ENCODE measurements around the gene PITPNC1.

DNA sequence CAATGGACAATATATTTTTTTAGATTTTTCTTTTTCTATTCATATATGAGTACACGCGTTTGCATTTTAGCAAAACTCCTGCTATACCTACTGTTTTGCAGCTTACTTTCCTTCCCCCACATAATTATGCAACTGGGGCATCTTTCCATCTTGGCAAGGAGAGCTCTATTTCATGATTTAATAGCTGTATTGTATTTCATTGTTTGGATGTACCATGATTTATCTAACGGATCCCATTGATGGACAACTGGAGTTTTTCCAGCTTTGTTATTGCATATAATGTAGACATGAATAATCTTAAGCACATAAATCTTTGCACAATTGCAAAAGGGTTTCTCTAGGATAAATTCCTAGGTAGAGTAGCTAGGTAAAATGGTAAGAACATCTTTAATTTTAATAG lies 133.9 kb downstream of the PITPNC1 start:
- TF ChIP-seq ZNF274 (IDR thresholded peaks at IDR 0.05; ENCODE audit: low read depth, low read length) (no peak), YY1 (IDR thresholded peaks at IDR 0.05; ENCODE audit: insufficient read depth, insufficient read length) (no peak)
